ENCODE results near the gene TCN2.

TCN2 gene

DNA sequence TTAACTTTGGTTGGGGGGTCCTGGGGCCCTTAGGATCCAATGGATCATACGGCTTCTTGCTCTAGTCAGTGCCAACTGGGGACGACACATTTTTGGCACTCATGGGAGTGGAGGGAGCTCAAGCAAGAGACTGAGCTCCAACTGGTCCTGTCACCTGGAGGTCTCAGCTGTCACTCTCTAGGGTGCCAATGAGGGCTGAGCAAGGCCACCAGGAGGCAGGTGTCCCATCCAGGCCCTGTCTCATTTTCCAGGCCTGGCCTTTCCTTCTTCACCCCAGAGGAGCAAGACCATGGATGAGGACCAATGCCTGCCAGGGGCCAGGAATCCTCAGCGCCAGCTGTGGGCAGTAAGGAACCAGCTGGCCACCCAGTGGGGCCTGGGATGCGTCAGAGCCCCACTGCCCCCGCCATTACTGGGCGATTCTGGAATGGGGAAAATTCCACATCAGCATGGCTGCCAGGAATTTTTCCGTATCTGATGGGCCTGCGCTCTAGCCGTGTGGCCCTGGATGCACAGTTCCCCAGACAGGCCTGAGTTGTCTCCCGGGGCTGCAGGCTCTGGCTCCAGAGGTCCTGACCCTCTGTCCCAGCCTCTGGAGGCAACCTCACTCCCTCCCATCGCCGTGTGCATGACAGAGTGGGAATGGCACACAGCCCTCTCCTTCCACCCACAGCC, 31.8 kb upstream of the TCN2 start:
- Histone ChIP-seq H3K36me3 (ENCODE audit: insufficient read depth) (no peaks in the 10 kb centered on the region; the same call in 1 of the 2 replicates), H3K79me2 (ENCODE audit: insufficient read depth, low read depth) (no peaks in the 10 kb centered on the region), H3K27me3 (ENCODE audit: insufficient read depth, low read depth) (peaks cover 2% of the 10 kb centered on the region; the same call in 1 of the 2 replicates), H3K4me2 (no peak overlapping the region), H4K20me1 (ENCODE audit: insufficient read depth) (no peaks in the 10 kb centered on the region), H3K4me1 (ENCODE audit: low read depth, poor library complexity, severe bottlenecking) (no peaks in the 10 kb centered on the region), H3K27ac (no peak overlapping the region), H2AFZ (ENCODE audit: low read depth) (no peak overlapping the region), H3K9ac (no peak overlapping the region), H3K4me3 (IDR thresholded peaks at IDR 0.05; ENCODE audit: insufficient read depth, low read depth, low read length) (no peak overlapping the region)
- TF ChIP-seq, protein P1, sequence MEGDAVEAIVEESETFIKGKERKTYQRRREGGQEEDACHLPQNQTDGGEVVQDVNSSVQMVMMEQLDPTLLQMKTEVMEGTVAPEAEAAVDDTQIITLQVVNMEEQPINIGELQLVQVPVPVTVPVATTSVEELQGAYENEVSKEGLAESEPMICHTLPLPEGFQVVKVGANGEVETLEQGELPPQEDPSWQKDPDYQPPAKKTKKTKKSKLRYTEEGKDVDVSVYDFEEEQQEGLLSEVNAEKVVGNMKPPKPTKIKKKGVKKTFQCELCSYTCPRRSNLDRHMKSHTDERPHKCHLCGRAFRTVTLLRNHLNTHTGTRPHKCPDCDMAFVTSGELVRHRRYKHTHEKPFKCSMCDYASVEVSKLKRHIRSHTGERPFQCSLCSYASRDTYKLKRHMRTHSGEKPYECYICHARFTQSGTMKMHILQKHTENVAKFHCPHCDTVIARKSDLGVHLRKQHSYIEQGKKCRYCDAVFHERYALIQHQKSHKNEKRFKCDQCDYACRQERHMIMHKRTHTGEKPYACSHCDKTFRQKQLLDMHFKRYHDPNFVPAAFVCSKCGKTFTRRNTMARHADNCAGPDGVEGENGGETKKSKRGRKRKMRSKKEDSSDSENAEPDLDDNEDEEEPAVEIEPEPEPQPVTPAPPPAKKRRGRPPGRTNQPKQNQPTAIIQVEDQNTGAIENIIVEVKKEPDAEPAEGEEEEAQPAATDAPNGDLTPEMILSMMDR (conservative IDR thresholded peaks at IDR 0.05; ENCODE audit: low read depth, low read length): no peak

DNA sequence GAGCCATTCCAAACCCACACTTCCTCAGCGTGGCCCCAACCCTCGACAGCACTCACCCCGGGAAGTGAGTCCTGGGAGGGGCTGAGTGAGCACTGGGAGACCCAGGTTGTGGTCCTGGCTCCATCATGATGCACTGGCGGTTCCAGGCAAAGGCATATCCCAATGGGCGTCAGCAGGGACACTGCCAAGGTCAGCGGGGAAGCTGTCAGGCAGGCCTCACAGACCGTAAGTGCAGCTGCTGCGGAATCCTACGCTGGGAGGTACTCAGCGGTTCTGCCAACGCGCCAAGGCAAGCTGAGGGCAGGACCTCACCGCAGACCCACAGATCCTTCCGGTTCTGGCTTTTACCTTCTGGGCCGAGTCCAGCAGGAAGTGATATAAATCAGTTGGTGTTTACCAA, 31.1 kb upstream of the TCN2 start:
- Histone ChIP-seq H2AFZ (ENCODE audit: low read depth) (no peak overlapping the region), H3K4me3 (IDR thresholded peaks at IDR 0.05; ENCODE audit: insufficient read depth, low read depth, low read length) (no peak overlapping the region), H3K4me1 (ENCODE audit: low read depth, poor library complexity, severe bottlenecking) (no peaks in the 10 kb centered on the region), H4K20me1 (ENCODE audit: insufficient read depth) (no peaks in the 10 kb centered on the region), H3K27ac (no peak overlapping the region), H3K79me2 (ENCODE audit: insufficient read depth, low read depth) (no peaks in the 10 kb centered on the region), H3K36me3 (ENCODE audit: insufficient read depth) (no peaks in the 10 kb centered on the region; the same call in 1 of the 2 replicates), H3K27me3 (ENCODE audit: insufficient read depth, low read depth) (no peaks in the 10 kb centered on the region; the same call in 1 of the 2 replicates), H3K4me2 (no peak overlapping the region), H3K9ac (no peak overlapping the region)
- TF ChIP-seq, protein P1 (conservative IDR thresholded peaks at IDR 0.05; ENCODE audit: low read depth, low read length): no peak

DNA sequence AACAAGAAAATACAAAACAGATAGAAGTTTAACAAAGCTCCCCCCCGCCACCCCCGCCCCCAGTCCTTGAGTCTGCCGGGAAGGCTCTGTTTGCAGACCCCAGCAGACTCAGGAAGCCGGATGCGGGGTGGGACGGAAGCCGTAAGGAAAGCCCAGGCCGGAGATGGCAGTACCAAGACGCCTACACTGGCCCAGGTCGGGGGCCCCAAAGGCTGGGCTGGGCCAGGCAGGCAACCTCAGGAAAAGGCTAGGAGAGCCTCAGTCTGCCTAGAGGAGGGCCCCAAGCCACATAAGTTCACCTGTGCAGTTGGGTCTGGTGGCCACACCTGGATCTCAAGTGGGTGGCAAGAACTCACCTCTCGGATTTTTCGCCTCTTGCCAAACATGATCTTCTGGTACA, 28.5 kb upstream of the TCN2 start:
- Histone ChIP-seq H3K27ac (no peak overlapping the region), H3K4me3 (IDR thresholded peaks at IDR 0.05; ENCODE audit: insufficient read depth, low read depth, low read length) (no peak overlapping the region), H3K9ac (no peak overlapping the region), H3K4me1 (ENCODE audit: low read depth, poor library complexity, severe bottlenecking) (no peaks in the 10 kb centered on the region), H3K79me2 (ENCODE audit: insufficient read depth, low read depth) (no peaks in the 10 kb centered on the region), H2AFZ (ENCODE audit: low read depth) (no peak overlapping the region), H3K4me2 (no peak overlapping the region), H3K27me3 (ENCODE audit: insufficient read depth, low read depth) (no peaks in the 10 kb centered on the region), H3K36me3 (ENCODE audit: insufficient read depth) (no peaks in the 10 kb centered on the region; the same call in 1 of the 2 replicates), H4K20me1 (ENCODE audit: insufficient read depth) (no peaks in the 10 kb centered on the region)
- TF ChIP-seq, protein P1 (conservative IDR thresholded peaks at IDR 0.05; ENCODE audit: low read depth, low read length): no peak

DNA sequence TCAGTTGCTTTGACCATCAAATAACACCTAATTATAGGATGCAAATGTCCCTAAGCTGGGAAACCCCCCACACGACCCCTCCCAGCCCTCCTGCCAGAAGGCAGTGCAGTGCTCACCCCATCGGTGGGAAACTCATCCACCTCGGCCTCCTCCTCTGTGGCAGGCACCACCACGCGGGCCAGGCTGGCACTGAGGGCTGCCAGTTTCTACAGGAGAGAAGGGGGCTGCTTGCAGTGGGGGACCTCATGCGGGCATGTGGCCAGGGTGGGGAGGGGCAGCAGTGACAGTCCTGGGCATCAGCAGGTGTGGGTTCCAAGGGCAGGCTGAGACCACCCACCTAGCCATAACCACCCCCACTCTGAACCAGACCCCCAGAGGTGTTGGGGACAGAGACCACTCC, 26.1 kb upstream of the TCN2 start:
- Histone ChIP-seq H3K4me2 (no peak overlapping the region), H3K9ac (no peak overlapping the region), H3K36me3 (ENCODE audit: insufficient read depth) (no peaks in the 10 kb centered on the region; the same call in 1 of the 2 replicates), H4K20me1 (ENCODE audit: insufficient read depth) (no peaks in the 10 kb centered on the region), H3K4me1 (ENCODE audit: low read depth, poor library complexity, severe bottlenecking) (no peaks in the 10 kb centered on the region), H3K27ac (no peak overlapping the region), H3K27me3 (ENCODE audit: insufficient read depth, low read depth) (no peaks in the 10 kb centered on the region), H2AFZ (ENCODE audit: low read depth) (no peak overlapping the region), H3K79me2 (ENCODE audit: insufficient read depth, low read depth) (no peaks in the 10 kb centered on the region), H3K4me3 (IDR thresholded peaks at IDR 0.05; ENCODE audit: insufficient read depth, low read depth, low read length) (no peak overlapping the region)
- TF ChIP-seq, protein P1 (conservative IDR thresholded peaks at IDR 0.05; ENCODE audit: low read depth, low read length): no peak
